Natural killer cell (primary cell): Measurements from ENCODE around the gene LINC00305. TPM values are rescaled to one million over a fixed set of nuclear protein-coding genes. Genes with fewer than 3 reads are reported as not detected.

Source experiments
- ATAC-seq, 3 donors: fragments of 150-1000 bp in 2 of 3; fragments of 200-7000 bp in 1 of 3; cut with Tn5 transposase; 1 replicate in 1 of 3; 2 replicates in 2 of 3; pipeline ENCODE4 v1.10.0; 2021; ENCODE audit warnings: mild to moderate bottlenecking in 2 of 3, moderate library complexity in 2 of 3
- DNase-seq, 2 donors: peaks; one replicate each; pipeline versions ENCODE4 v3.0.0 to v3.0.0-alpha.2; 2013 to 2021; ENCODE audit warnings: mixed read lengths in 1 of 2
- H3K27ac ChIP-seq: one replicate; pipeline ENCODE4 v1.5.1; 2013; ENCODE audit warnings: mild to moderate bottlenecking, low read length
- H3K27me3 ChIP-seq: one replicate; pipeline ENCODE4 v1.6.1; 2013; ENCODE audit warnings: low read length; ENCODE audit not compliant: control insufficient read depth, insufficient read depth
- H3K36me3 ChIP-seq: one replicate; pipeline ENCODE4 v1.6.1; 2013; ENCODE audit warnings: low read length; ENCODE audit not compliant: control insufficient read depth, insufficient read depth
- H3K4me1 ChIP-seq: one replicate; pipeline ENCODE4 v1.6.1; 2013; ENCODE audit warnings: low read length; ENCODE audit not compliant: control insufficient read depth, insufficient read depth
- H3K4me3 ChIP-seq: one replicate; pipeline ENCODE4 v1.5.1; 2013; ENCODE audit warnings: low read length
- H3K9me3 ChIP-seq: one replicate; pipeline ENCODE4 v1.6.1; 2013; ENCODE audit warnings: low read length; ENCODE audit not compliant: control insufficient read depth, insufficient read depth
- H3K27ac Mint-ChIP-seq, 2 donors: one replicate each; pipeline ENCODE4 v1.8.0; 2022; ENCODE audit warnings: mild to moderate bottlenecking in 2 of 2, mixed read lengths in 2 of 2, moderate library complexity in 1 of 2
- H3K27me3 Mint-ChIP-seq, 2 donors: one replicate each; pipeline ENCODE4 v1.8.0; 2022; ENCODE audit warnings: low read depth in 2 of 2, mixed read lengths in 2 of 2
- H3K36me3 Mint-ChIP-seq: one replicate; pipeline ENCODE4 v1.8.0; 2022; ENCODE audit warnings: mixed read lengths
- H3K4me1 Mint-ChIP-seq, 2 donors: one replicate each; pipeline ENCODE4 v1.8.0; 2022; ENCODE audit warnings: mixed read lengths in 2 of 2
- H3K4me3 Mint-ChIP-seq: one replicate; pipeline ENCODE4 v1.8.0; 2022; ENCODE audit warnings: mild to moderate bottlenecking, moderate library complexity, mixed read lengths
- H3K9me3 Mint-ChIP-seq, 2 donors: one replicate each; pipeline ENCODE4 v1.8.0; 2022; ENCODE audit warnings: mixed read lengths in 2 of 2
- WGBS: methylation state at CpG from one replicate; pipeline ENCODE4 v1.1.7; 2013; ENCODE audit warnings: missing lambda C conversion rate; ENCODE audit not compliant: insufficient coverage; 5-methylcytosine and 5-hydroxymethylcytosine counted together
- intact Hi-C: fragments of 100-400 bp; cut with micrococcal nuclease; formaldehyde crosslinking; loops from one replicate; pipeline ENCODE4 v1.14.2; 2022
- total RNA-seq, 4 donors: library from RNA; stranded (reverse); fragments of 120-200 nt in 1 of 4; gene quantifications; one replicate each; pipeline versions ENCODE4 v1.2.3 to v1.2.4, GENCODE V29; 2013 to 2022
- TF ChIP-seq, protein P1 (sequence below): fragments of 200-600 bp; IDR thresholded peaks from one replicate; pipeline ENCODE4 v1.8.0; 2022; ENCODE audit warnings: antibody characterized with exemption

Gene LINC00305
- total RNA-seq, 3 donors from 2014 or later (not counting 1 experiment from before 2014, with no cell fraction given) = not detected

DNA sequence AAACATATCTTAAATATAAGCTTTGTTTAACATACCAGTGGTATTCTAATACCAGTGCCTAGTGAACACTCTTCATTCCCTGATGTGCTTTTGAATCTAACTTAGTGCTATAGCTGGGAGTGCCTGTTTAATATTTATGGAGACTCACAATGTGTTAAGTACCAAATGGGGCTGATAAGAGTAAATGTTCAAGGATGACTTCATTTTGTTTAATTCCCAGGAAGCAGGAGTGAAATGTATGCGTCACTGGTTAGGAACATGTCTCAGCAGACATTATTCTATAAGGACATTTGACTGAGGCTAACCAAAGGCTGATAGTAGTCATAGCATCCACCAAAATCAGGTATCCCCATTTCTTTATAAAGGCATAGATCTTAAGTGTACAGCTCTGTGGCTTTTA is 31.7 kb upstream of the LINC00305 start:
- H3K36me3 ChIP-seq = no peaks in the 10 kb centered on the region
- no peak overlapping the region for H3K4me3 ChIP-seq
- peaks cover 0 to 9% of the 10 kb centered on the region in 2 donors for H3K9me3 Mint-ChIP-seq
- no peaks in the 10 kb centered on the region for H3K4me1 ChIP-seq
- H3K4me1 Mint-ChIP-seq = no peaks in the 10 kb centered on the region
- no peaks in the 10 kb centered on the region for H3K36me3 Mint-ChIP-seq
- no peak overlapping the region for H3K27ac ChIP-seq
- no peak overlapping the region for H3K27ac Mint-ChIP-seq
- WGBS = 89% methylated on average over 1 of the region's 1 CpG
- intact Hi-C loops = no loop called here
- TF ChIP-seq, protein P1, sequence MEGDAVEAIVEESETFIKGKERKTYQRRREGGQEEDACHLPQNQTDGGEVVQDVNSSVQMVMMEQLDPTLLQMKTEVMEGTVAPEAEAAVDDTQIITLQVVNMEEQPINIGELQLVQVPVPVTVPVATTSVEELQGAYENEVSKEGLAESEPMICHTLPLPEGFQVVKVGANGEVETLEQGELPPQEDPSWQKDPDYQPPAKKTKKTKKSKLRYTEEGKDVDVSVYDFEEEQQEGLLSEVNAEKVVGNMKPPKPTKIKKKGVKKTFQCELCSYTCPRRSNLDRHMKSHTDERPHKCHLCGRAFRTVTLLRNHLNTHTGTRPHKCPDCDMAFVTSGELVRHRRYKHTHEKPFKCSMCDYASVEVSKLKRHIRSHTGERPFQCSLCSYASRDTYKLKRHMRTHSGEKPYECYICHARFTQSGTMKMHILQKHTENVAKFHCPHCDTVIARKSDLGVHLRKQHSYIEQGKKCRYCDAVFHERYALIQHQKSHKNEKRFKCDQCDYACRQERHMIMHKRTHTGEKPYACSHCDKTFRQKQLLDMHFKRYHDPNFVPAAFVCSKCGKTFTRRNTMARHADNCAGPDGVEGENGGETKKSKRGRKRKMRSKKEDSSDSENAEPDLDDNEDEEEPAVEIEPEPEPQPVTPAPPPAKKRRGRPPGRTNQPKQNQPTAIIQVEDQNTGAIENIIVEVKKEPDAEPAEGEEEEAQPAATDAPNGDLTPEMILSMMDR = no peak
- ATAC-seq (no peak), DNase-seq (no peak)
- no peak overlapping the region for H3K4me3 Mint-ChIP-seq
- no peaks in the 10 kb centered on the region for H3K9me3 ChIP-seq
- no peaks in the 10 kb centered on the region for H3K27me3 Mint-ChIP-seq
- H3K27me3 ChIP-seq = no peaks in the 10 kb centered on the region

DNA sequence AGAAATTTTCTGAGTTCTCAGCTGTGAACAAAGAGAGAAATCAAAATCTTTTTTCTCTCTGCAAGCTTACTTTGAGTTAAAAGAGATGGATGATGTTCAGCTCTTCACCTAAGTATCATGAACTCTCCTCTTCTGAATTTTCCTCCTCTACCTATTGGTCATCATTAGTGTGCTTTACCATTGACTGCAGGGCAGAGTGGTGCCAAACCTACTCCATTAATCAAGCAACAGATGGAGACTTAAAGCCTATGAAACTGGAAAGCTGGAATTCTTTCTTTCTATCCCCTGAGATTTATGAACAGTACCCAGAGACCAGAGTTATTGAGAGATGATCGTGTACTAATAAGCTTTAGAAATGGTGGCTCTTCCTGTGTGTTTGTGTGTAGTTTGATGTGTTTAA is 31.3 kb upstream of the LINC00305 start:
- H3K9me3 Mint-ChIP-seq = peaks cover 1 to 10% of the 10 kb centered on the region in 2 donors
- H3K9me3 ChIP-seq = no peaks in the 10 kb centered on the region
- H3K4me3 Mint-ChIP-seq = no peak overlapping the region
- H3K27ac Mint-ChIP-seq = no peak overlapping the region
- ATAC-seq (no peak), DNase-seq (no peak)
- no peaks in the 10 kb centered on the region for H3K36me3 ChIP-seq
- intact Hi-C loops = no loop called here
- H3K27me3 ChIP-seq = no peaks in the 10 kb centered on the region
- no peak overlapping the region for H3K27ac ChIP-seq
- no peaks in the 10 kb centered on the region for H3K4me1 Mint-ChIP-seq
- H3K4me1 ChIP-seq = no peaks in the 10 kb centered on the region
- TF ChIP-seq, protein P1 = no peak
- H3K4me3 ChIP-seq = no peak overlapping the region
- 100% methylated on average over 1 of the region's 1 CpG for WGBS
- no peaks in the 10 kb centered on the region for H3K27me3 Mint-ChIP-seq
- no peaks in the 10 kb centered on the region for H3K36me3 Mint-ChIP-seq

DNA sequence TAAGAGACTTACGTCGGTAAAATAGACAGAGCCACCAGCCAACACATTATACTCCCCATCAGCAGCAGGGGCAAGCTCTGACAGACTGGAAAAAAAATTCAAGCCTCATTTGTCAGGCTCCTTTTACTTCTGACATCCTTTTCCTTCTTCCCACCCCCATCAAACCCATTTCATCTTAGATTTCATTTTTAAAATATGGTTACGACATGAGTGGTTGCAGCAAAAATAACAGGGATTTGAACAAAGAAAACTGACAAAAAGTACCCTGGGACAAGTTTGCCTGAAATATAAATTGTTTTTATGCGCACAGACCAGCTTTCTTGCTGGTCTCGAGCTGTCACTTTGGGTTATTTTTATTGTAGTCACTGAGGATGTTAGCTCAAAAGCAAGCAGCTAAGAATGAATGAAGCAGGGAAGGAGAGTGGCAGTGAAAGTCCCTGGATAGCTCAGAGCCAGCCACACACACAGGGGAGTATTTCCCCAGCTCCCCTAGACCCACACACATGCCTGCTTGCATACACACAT is 30.7 kb upstream of the LINC00305 start:
- H3K36me3 ChIP-seq = no peaks in the 10 kb centered on the region
- Mint-ChIP-seq H3K9me3 (peaks cover 4 to 13% of the 10 kb centered on the region in 2 donors), H3K36me3 (no peaks in the 10 kb centered on the region), H3K27me3 (no peaks in the 10 kb centered on the region), H3K4me1 (no peaks in the 10 kb centered on the region), H3K27ac (no peak overlapping the region), H3K4me3 (no peak overlapping the region)
- intact Hi-C loops = no loop called here
- H3K27me3 ChIP-seq = no peaks in the 10 kb centered on the region
- 92% methylated on average over 5 of the region's 5 CpGs for WGBS
- no peaks in the 10 kb centered on the region for H3K9me3 ChIP-seq
- H3K27ac ChIP-seq = no peak overlapping the region
- H3K4me3 ChIP-seq = no peak overlapping the region
- ATAC-seq (no peak), DNase-seq (no peak)
- H3K4me1 ChIP-seq = no peaks in the 10 kb centered on the region
- TF ChIP-seq, protein P1 = no peak

DNA sequence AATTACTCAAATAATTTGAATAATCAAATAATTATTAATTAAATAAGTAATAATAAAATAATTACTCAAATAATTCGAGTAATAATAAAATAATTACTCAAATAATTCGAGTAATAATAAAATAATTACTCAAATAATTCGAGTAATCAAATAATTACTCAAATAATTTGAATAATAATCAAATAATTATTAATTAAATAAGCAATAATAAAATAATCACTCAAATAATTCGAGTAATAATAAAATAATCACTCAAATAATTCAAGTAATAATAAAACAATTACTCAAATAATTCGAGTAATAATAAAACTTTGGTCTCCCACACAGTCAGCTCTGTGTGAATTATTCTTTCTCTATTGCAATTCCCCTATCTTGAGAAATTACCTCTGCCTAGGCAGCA is 30.0 kb upstream of the LINC00305 start:
- no peaks in the 10 kb centered on the region for H3K27me3 ChIP-seq
- no peaks in the 10 kb centered on the region for H3K4me1 ChIP-seq
- no peaks in the 10 kb centered on the region for H3K27me3 Mint-ChIP-seq
- TF ChIP-seq, protein P1 = no peak
- H3K9me3 Mint-ChIP-seq = peaks cover 4 to 13% of the 10 kb centered on the region in 2 donors
- no peak overlapping the region for H3K4me3 ChIP-seq
- H3K36me3 Mint-ChIP-seq = no peaks in the 10 kb centered on the region
- no peak overlapping the region for H3K27ac Mint-ChIP-seq
- ATAC-seq = no peak
- no peaks in the 10 kb centered on the region for H3K36me3 ChIP-seq
- DNase-seq = no peak
- no peaks in the 10 kb centered on the region for H3K9me3 ChIP-seq
- WGBS = no CpG with 5 or more reads among the region's 5 CpGs
- no peak overlapping the region for H3K27ac ChIP-seq
- H3K4me1 Mint-ChIP-seq = no peaks in the 10 kb centered on the region
- H3K4me3 Mint-ChIP-seq = no peak overlapping the region
- intact Hi-C loops = no loop called here
